ENCODE data around the gene ABCA4. TPM values are rescaled to one million over a fixed set of nuclear protein-coding genes. Genes with fewer than 3 reads are reported as not detected.

The ABCA4 gene
- total RNA-seq, 1 donor from 2014 or later = 1.4 TPM

DNA sequence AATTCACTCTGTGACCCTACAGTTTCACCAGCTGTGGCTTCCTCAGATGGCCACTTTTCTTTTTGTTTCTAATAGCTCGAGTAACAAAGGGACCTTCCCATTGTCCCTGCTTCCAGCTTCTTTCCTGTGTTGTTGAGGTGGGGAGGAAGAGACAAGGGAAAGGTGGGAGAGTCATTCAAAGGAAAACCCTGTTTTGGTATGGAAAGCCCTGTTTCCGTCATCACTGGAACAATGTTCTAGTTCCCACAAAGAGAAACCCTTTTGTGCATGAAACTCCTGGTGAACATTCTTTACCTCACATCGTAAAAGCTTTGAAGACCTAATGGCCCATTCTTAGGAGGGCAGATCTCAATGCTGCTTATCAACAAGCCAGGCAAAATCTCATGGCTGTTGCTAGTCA, 62.2 kb downstream of the ABCA4 start:
- no peaks in the 10 kb centered on the region for H3K36me3 ChIP-seq
- DNase-seq (no peak), ATAC-seq (no peak)
- H3K4me3 ChIP-seq = no peak overlapping the region
- TF ChIP-seq, protein P1, sequence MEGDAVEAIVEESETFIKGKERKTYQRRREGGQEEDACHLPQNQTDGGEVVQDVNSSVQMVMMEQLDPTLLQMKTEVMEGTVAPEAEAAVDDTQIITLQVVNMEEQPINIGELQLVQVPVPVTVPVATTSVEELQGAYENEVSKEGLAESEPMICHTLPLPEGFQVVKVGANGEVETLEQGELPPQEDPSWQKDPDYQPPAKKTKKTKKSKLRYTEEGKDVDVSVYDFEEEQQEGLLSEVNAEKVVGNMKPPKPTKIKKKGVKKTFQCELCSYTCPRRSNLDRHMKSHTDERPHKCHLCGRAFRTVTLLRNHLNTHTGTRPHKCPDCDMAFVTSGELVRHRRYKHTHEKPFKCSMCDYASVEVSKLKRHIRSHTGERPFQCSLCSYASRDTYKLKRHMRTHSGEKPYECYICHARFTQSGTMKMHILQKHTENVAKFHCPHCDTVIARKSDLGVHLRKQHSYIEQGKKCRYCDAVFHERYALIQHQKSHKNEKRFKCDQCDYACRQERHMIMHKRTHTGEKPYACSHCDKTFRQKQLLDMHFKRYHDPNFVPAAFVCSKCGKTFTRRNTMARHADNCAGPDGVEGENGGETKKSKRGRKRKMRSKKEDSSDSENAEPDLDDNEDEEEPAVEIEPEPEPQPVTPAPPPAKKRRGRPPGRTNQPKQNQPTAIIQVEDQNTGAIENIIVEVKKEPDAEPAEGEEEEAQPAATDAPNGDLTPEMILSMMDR (IDR thresholded peaks at IDR 0.05) = no peak
- H3K9me3 ChIP-seq = no peaks in the 10 kb centered on the region
- no peaks in the 10 kb centered on the region for H3K27me3 ChIP-seq
- H3K27ac ChIP-seq = no peak overlapping the region
- intact Hi-C loops (cut with DNase I) = loop anchor here (10.0 kb wide), 1 partner anchor 276 kb away; no protein-coding TSS in a partner anchor
- peaks cover 29% of the 10 kb centered on the region for H3K4me1 ChIP-seq

DNA sequence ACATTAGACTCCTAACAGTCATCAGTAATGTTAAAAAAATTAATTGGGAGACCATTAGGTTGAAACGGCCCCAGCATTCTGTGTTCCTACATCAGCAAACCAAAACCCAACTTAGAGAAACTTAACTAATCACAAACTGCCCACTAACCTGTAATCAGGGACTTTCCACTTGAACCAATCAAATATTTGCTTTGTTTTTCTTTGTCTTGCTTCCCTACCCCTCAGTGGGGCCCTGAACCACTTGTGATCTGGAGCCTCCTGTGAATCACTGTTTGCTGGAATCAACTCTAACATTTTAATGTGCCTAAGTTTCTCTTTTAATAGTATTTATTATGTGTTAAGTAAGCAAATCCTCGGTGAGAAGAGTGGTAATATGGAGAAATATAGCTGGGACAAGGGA, 64.0 kb downstream of the ABCA4 start:
- Histone ChIP-seq H3K9me3 (no peaks in the 10 kb centered on the region), H3K27ac (peak overlapping the region; percentile 45), H3K4me3 (no peak overlapping the region), H3K27me3 (no peaks in the 10 kb centered on the region), H3K36me3 (no peaks in the 10 kb centered on the region), H3K4me1 (peaks cover 13% of the 10 kb centered on the region)
- intact Hi-C loops (cut with DNase I) = loop anchor here (10.0 kb wide), 1 partner anchor 278 kb away; no protein-coding TSS in a partner anchor
- TF ChIP-seq, protein P1 (IDR thresholded peaks at IDR 0.05) = no peak
- DNase-seq (no peak), ATAC-seq (peak; percentile 61)

DNA sequence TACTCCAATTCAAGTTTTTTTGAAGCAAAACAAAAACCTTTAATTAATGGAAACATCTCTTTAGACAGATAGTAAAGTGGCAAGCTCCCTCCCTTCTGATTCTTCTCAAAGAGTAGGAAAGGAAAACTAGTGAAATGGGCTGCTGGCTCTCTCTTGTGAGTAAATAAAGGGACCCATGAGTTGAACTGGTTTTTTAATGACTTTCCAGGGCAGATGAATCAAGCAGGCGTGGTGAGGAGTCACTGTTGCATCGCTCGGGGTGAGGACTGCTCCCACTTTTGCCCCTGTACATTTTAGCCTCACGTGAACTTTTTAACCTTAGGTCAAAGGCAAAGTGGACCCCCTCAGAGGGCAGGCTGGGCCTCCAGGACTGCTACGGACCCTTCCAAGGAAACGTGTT, 64.8 kb downstream of the ABCA4 start:
- H3K4me1 ChIP-seq = peaks cover 5% of the 10 kb centered on the region
- no peak overlapping the region for H3K4me3 ChIP-seq
- H3K36me3 ChIP-seq = no peaks in the 10 kb centered on the region
- DNase-seq (no peak), ATAC-seq (no peak)
- H3K9me3 ChIP-seq = no peaks in the 10 kb centered on the region
- intact Hi-C loops (cut with DNase I) = loop anchor here (10.0 kb wide), 1 partner anchor 279 kb away; no protein-coding TSS in a partner anchor
- H3K27me3 ChIP-seq = no peaks in the 10 kb centered on the region
- TF ChIP-seq, protein P1 (IDR thresholded peaks at IDR 0.05) = no peak
- H3K27ac ChIP-seq = peak overlapping the region; percentile 45

DNA sequence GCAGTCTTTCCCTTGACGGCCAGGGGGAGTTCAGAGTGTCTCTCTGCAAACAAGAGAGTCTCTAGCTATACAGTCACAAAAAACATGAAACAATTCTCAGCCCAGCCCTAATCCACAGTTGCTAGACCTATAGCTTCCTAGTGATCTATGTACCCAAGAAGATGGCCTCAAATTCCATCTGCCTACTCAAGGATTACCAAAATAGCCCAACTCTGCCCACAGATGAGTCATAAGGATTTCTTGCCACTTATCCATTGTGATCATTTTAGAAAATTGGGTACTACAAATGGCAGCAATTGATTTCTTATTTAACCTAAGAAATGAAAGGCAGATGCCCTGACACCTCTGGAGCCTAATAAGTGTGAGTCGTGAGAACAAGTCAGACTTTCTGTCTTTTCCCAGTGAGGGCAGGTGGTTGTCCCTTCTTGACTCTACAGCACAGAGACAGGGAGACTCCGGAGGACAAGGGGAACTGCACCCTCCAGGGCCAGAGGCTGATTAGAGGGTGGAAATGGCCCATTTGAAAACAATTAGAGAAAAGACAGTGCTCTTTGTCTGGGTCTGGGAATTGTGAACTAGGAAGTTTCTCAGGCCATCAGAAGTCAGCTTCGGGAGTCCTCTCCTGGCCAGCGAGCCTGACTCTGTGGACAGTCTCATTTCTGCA, 65.4 kb downstream of the ABCA4 start:
- H3K4me3 ChIP-seq = no peak overlapping the region
- H3K36me3 ChIP-seq = no peaks in the 10 kb centered on the region
- no peaks in the 10 kb centered on the region for H3K9me3 ChIP-seq
- intact Hi-C loops (cut with DNase I) = loop anchor here (10.0 kb wide), 1 partner anchor 279 kb away; no protein-coding TSS in a partner anchor
- H3K27ac ChIP-seq = no peak overlapping the region
- no peak for ATAC-seq
- H3K4me1 ChIP-seq = no peaks in the 10 kb centered on the region
- TF ChIP-seq, protein P1 (IDR thresholded peaks at IDR 0.05) = no peak
- no peak for DNase-seq
- H3K27me3 ChIP-seq = no peaks in the 10 kb centered on the region

DNA sequence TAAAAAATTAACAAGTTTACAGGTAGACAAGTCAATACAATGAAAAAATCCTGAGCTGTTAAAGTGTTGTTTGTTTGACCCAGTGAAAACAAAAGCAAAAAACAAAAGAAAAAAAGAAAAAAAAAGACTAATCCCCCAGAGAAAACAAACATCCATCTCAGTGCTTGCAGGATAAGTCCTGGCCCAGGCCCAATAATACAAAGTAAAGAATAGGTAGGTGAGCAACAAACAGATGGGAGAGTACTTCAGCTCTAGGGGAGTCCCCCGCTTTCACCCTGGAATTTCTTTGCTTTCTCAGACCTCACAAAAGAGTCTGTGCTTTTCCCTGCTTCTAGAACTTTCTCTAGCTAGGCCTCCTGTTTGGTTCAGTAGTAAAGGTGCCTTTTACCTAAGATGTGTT, 70.3 kb downstream of the ABCA4 start:
- H3K27ac ChIP-seq = peak overlapping the region; percentile 4
- no peak for ATAC-seq

More for the DNA sequence above, 70.3 kb downstream of the ABCA4 start:
- Histone ChIP-seq H3K27me3 (no peaks in the 10 kb centered on the region), H3K4me3 (no peak overlapping the region), H3K4me1 (peaks cover 28% of the 10 kb centered on the region), H3K9me3 (no peaks in the 10 kb centered on the region), H3K36me3 (no peaks in the 10 kb centered on the region)
- no peak for DNase-seq
- intact Hi-C loops (cut with DNase I) = loop anchor here (10.0 kb wide), 1 partner anchor 284 kb away; no protein-coding TSS in a partner anchor
- TF ChIP-seq, protein P1 (IDR thresholded peaks at IDR 0.05) = no peak
